Keratinocyte (primary cell): Measurements from ENCODE around the gene DUSP12.

ENCODE experiments used
- CTCF ChIP-seq, 3 experiments: IDR thresholded peaks in 1 of 3; conservative IDR thresholded peaks in 1 of 3; optimal IDR thresholded peaks in 1 of 3; 2 replicates in 2 of 3; 3 replicates in 1 of 3; pipeline versions ENCODE3 to v1.5.1; 2011; ENCODE audit warnings: low read length in 3 of 3, mild to moderate bottlenecking in 3 of 3, moderate library complexity in 2 of 3, control low read depth in 1 of 3, inconsistent platforms in 1 of 3; ENCODE audit not compliant: insufficient read depth in 2 of 3; ENCODE audit errors: extremely low read depth in 1 of 3
- EZH2 ChIP-seq: IDR thresholded peaks from one replicate; pipeline ENCODE4 v1.6.1; 2012; ENCODE audit warnings: inconsistent platforms, mild to moderate bottlenecking, low read length, moderate library complexity

GRCh38 chr1:161773791-161774190 lies 24.2 kb downstream of the DUSP12 start:
- no peak for TF ChIP-seq CTCF (optimal IDR thresholded peaks at IDR 0.05 in 1 of 3, IDR thresholded peaks at IDR 0.05 in 1 of 3, conservative IDR thresholded peaks at IDR 0.05 in 1 of 3; ENCODE audit: extremely low read depth in 1 of 3, insufficient read depth in 2 of 3, low read length in 3 of 3)
- TF ChIP-seq EZH2, result no peak
